ENCODE data around the gene RASL10A.
"Not testable (repeated sequence)": the region's sequence is repeated elsewhere in the genome, so short reads cannot be mapped to it uniquely, and the experiment has no call there.

RASL10A gene

GRCh38 chr22:29315286-29316140, at the start of gene RASL10A:
Gene RASL10A (minus strand): TSS chr22:29315697. CDS start chr22:29315246, 451 bp downstream.
- DNase-seq (ENCODE audit: low read depth in 2 of 2): no peak

- DNase-seq (ENCODE audit: low read depth in 2 of 2): no peak
Measured at GRCh38 chr22:29359469-29359868, 44.0 kb upstream of the RASL10A start.

- not testable (repeated sequence) for DNase-seq (ENCODE audit: low read depth in 2 of 2)
Measured at GRCh38 chr22:29357193-29357890, 41.8 kb upstream of the RASL10A start.

GRCh38 chr22:29353860-29354259, 38.4 kb upstream of the RASL10A start:
- no peak for DNase-seq (ENCODE audit: low read depth in 2 of 2)

- no peak for DNase-seq (ENCODE audit: low read depth in 2 of 2)
Measured at GRCh38 chr22:29353286-29353685, 37.8 kb upstream of the RASL10A start.

- no peak for DNase-seq (ENCODE audit: low read depth in 2 of 2)
Measured at GRCh38 chr22:29352778-29353177, 37.3 kb upstream of the RASL10A start.

- DNase-seq (ENCODE audit: low read depth in 2 of 2): no peak
Measured at GRCh38 chr22:29351891-29352290, 36.4 kb upstream of the RASL10A start.

GRCh38 chr22:29351042-29351441, 35.5 kb upstream of the RASL10A start:
- no peak for DNase-seq (ENCODE audit: low read depth in 2 of 2)

- no peak for DNase-seq (ENCODE audit: low read depth in 2 of 2)
Measured at GRCh38 chr22:29348956-29349355, 33.5 kb upstream of the RASL10A start.

GRCh38 chr22:29348041-29348440, 32.5 kb upstream of the RASL10A start:
- no peak for DNase-seq (ENCODE audit: low read depth in 2 of 2)

- DNase-seq (ENCODE audit: low read depth in 2 of 2): no peak
Measured at GRCh38 chr22:29346659-29347058, 31.2 kb upstream of the RASL10A start.

GRCh38 chr22:29345932-29346331, 30.4 kb upstream of the RASL10A start:
- DNase-seq (ENCODE audit: low read depth in 2 of 2): no peak

GRCh38 chr22:29344889-29345288, 29.4 kb upstream of the RASL10A start:
- DNase-seq (ENCODE audit: low read depth in 2 of 2): not testable (repeated sequence)

GRCh38 chr22:29344137-29344536, 28.6 kb upstream of the RASL10A start:
- no peak for DNase-seq (ENCODE audit: low read depth in 2 of 2)

- DNase-seq (ENCODE audit: low read depth in 2 of 2): no peak
Measured at GRCh38 chr22:29343313-29343805, 27.9 kb upstream of the RASL10A start.

GRCh38 chr22:29342577-29343312, 27.2 kb upstream of the RASL10A start:
- DNase-seq (ENCODE audit: low read depth in 2 of 2): no peak

GRCh38 chr22:29342177-29342576, 26.7 kb upstream of the RASL10A start:
- DNase-seq (ENCODE audit: low read depth in 2 of 2): no peak

GRCh38 chr22:29341849-29342127, 26.3 kb upstream of the RASL10A start:
- DNase-seq (ENCODE audit: low read depth in 2 of 2): no peak

GRCh38 chr22:29341056-29341848, 25.8 kb upstream of the RASL10A start:
- DNase-seq (ENCODE audit: low read depth in 2 of 2): no peak

- no peak for DNase-seq (ENCODE audit: low read depth in 2 of 2)
Measured at GRCh38 chr22:29340566-29340965, 25.1 kb upstream of the RASL10A start.

GRCh38 chr22:29339381-29340235, 24.1 kb upstream of the RASL10A start:
- no peak for DNase-seq (ENCODE audit: low read depth in 2 of 2)
